ENCODE data around the gene HIVEP3.

The HIVEP3 gene

DNA sequence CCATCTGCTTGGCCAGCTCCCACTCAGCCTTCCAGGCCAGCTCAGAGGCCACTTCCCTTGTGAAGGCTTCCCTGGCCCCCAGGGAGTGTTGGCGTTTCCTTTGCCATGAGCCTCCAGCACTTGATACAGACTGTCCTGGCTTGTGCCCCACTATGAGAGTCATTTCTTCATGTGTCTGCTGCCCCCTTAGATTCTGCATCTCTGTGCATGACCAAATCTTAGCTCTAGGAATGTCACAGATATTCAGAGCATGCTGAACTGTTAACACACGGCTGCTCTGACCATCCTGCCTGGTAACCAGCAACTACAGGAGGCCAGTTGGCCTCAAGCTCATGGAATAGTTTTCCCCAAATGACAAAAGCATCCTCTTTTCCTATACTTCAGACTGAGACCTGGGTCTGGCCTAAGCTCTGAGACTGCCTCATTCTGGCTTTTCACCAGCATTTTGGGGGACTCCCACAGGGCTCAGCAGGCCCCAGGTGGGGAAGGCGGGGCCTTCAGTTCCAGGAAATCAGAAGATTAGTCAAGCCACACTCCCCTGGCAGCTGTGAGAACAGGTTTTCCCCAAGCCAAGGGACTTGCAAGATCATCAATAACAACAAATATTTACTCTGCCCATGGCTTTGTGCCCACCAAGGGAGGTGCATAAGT is 251.6 kb downstream of the HIVEP3 start:
- H3K4me3 ChIP-seq (ENCODE audit: extremely low read depth, insufficient read depth, low read length, poor library complexity, severe bottlenecking), result no peak overlapping the region
- 68 to 83% methylated on average over 2 of the region's 3 CpGs for WGBS, 2 experiments (ENCODE audit: insufficient coverage in 2 of 2)
- H3K36me3 ChIP-seq (ENCODE audit: control insufficient read depth, insufficient read depth, low read length), result no peaks in the 10 kb centered on the region
- H3K9me3 ChIP-seq (ENCODE audit: control insufficient read depth, low read length), result no peaks in the 10 kb centered on the region
- no peak overlapping the region for H3K27ac ChIP-seq (ENCODE audit: low read depth, low read length, severe bottlenecking)
- peaks cover 47% of the 10 kb centered on the region for H3K4me1 ChIP-seq (ENCODE audit: control insufficient read depth, insufficient read depth, low read length, poor library complexity, severe bottlenecking)

- H3K9me3 ChIP-seq (ENCODE audit: control insufficient read depth, low read length), result no peaks in the 10 kb centered on the region
- H3K4me1 ChIP-seq (ENCODE audit: control insufficient read depth, insufficient read depth, low read length, poor library complexity, severe bottlenecking), result peaks cover 39% of the 10 kb centered on the region
- H3K36me3 ChIP-seq (ENCODE audit: control insufficient read depth, insufficient read depth, low read length), result no peaks in the 10 kb centered on the region
- no peak overlapping the region for H3K4me3 ChIP-seq (ENCODE audit: extremely low read depth, insufficient read depth, low read length, poor library complexity, severe bottlenecking)
- 89 to 92% methylated on average over 5 to 6 of the region's 6 CpGs for WGBS, 2 experiments (ENCODE audit: insufficient coverage in 2 of 2)
- H3K27ac ChIP-seq (ENCODE audit: low read depth, low read length, severe bottlenecking), result no peak overlapping the region
These were observed 252.5 kb downstream of the HIVEP3 start for GRCh38 chr1:41665962-41666917.

DNA sequence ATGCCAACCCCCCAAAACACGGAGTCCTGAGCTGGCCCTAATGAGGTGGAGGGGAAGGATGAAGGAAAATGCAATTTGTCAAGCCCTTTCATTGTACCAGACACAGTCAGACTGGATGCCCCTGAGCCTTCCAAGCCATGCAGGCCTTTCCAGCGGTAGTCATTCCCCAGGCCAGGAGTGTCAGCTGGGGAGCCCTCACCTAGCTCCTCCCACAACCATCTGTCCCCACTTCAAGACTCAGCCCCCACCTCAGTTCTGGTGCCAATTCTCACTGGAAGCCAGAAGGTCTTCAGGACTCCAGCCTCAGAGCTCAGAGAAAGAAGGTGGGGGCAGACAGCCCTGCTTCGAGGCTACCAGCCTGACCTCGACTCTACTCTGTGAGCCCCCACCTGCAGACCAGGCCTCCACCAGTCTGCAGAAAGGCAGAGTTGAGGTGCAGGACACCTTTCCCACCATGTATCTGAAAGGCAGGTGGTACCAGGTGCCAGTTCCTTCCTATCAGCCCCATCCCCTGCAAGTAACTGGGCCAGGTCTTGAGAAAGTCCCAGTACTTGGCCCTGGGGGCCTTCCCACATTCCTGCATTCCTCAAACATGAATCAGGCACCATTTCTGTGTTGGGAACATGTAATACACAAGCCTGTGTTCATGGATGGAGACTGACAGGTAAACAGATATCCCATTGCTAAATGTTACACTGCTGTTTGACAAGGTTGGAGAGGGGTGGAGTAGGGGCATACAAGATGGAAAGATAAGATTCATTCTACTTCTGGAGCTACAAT is 253.7 kb downstream of the HIVEP3 start:
- H3K4me3 ChIP-seq (ENCODE audit: extremely low read depth, insufficient read depth, low read length, poor library complexity, severe bottlenecking), result no peak overlapping the region
- peak overlapping the region; percentile 52 for H3K27ac ChIP-seq (ENCODE audit: low read depth, low read length, severe bottlenecking)
- peaks cover 27% of the 10 kb centered on the region for H3K4me1 ChIP-seq (ENCODE audit: control insufficient read depth, insufficient read depth, low read length, poor library complexity, severe bottlenecking)
- WGBS, 2 experiments (ENCODE audit: insufficient coverage in 2 of 2), result 93 to 100% methylated on average over 2 to 3 of the region's 4 CpGs
- no peaks in the 10 kb centered on the region for H3K36me3 ChIP-seq (ENCODE audit: control insufficient read depth, insufficient read depth, low read length)
- H3K9me3 ChIP-seq (ENCODE audit: control insufficient read depth, low read length), result no peaks in the 10 kb centered on the region

GRCh38 chr1:41663671-41664400 is 254.9 kb downstream of the HIVEP3 start:
- Histone ChIP-seq H3K9me3 (ENCODE audit: control insufficient read depth, low read length) (no peaks in the 10 kb centered on the region), H3K4me3 (ENCODE audit: extremely low read depth, insufficient read depth, low read length, poor library complexity, severe bottlenecking) (no peak overlapping the region), H3K36me3 (ENCODE audit: control insufficient read depth, insufficient read depth, low read length) (no peaks in the 10 kb centered on the region), H3K4me1 (ENCODE audit: control insufficient read depth, insufficient read depth, low read length, poor library complexity, severe bottlenecking) (peaks cover 24% of the 10 kb centered on the region), H3K27ac (ENCODE audit: low read depth, low read length, severe bottlenecking) (no peak overlapping the region)
- 86 to 94% methylated on average over 3 to 4 of the region's 5 CpGs for WGBS, 2 experiments (ENCODE audit: insufficient coverage in 2 of 2)

GRCh38 chr1:41662765-41663437 is 255.8 kb downstream of the HIVEP3 start:
- 5 to 8% methylated on average over 21 to 25 of the region's 27 CpGs for WGBS, 2 experiments (ENCODE audit: insufficient coverage in 2 of 2)
- H3K4me3 ChIP-seq (ENCODE audit: extremely low read depth, insufficient read depth, low read length, poor library complexity, severe bottlenecking), result peak overlapping the region; percentile 52
- peak overlapping the region; percentile 71 for H3K27ac ChIP-seq (ENCODE audit: low read depth, low read length, severe bottlenecking)
- peaks cover 32% of the 10 kb centered on the region for H3K4me1 ChIP-seq (ENCODE audit: control insufficient read depth, insufficient read depth, low read length, poor library complexity, severe bottlenecking)
- H3K36me3 ChIP-seq (ENCODE audit: control insufficient read depth, insufficient read depth, low read length), result no peaks in the 10 kb centered on the region
- H3K9me3 ChIP-seq (ENCODE audit: control insufficient read depth, low read length), result no peaks in the 10 kb centered on the region

DNA sequence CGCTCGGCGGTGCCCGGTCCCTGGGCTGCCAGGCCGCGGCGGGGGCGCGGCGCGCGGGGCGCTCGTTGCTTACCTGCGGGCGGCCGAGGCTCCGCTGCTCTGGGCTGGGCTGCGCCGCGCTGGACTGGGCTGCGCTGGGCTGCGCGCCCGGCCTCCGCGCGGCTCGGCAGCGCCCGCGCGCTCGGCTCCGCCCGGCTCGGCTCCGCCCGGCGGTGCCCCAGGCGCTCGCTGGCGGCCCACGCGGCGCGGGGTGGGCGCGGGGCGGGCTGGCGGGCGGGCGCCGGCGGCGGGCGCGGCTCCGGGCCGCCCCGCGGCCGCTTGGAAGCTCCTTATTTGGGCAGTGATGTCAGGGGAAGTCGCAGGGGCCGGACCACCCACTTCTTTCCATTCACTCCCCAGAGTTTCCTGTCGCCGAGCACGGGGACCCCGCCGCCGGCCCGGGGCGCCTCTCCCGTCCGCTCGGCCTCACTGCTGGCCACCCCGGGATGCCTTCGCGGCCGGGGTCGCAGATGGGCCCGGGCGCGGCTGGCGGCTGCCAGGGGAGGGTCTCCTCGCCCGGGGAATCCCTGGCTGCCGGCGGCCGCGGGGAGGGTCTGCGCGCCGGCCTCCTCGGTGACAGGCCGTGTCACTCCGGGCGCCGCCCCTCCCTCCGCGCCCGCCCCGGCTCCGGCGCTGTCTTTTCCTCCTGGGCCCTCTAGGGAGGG is 256.5 kb downstream of the HIVEP3 start:
- Histone ChIP-seq H3K9me3 (ENCODE audit: control insufficient read depth, low read length) (no peaks in the 10 kb centered on the region), H3K36me3 (ENCODE audit: control insufficient read depth, insufficient read depth, low read length) (no peaks in the 10 kb centered on the region), H3K4me3 (ENCODE audit: extremely low read depth, insufficient read depth, low read length, poor library complexity, severe bottlenecking) (peak overlapping the region; percentile 52), H3K27ac (ENCODE audit: low read depth, low read length, severe bottlenecking) (peak overlapping the region; percentile 71), H3K4me1 (ENCODE audit: control insufficient read depth, insufficient read depth, low read length, poor library complexity, severe bottlenecking) (peaks cover 27% of the 10 kb centered on the region)
- WGBS, 2 experiments (ENCODE audit: insufficient coverage in 2 of 2), result 0% methylated on average over 47 to 69 of the region's 105 CpGs

DNA sequence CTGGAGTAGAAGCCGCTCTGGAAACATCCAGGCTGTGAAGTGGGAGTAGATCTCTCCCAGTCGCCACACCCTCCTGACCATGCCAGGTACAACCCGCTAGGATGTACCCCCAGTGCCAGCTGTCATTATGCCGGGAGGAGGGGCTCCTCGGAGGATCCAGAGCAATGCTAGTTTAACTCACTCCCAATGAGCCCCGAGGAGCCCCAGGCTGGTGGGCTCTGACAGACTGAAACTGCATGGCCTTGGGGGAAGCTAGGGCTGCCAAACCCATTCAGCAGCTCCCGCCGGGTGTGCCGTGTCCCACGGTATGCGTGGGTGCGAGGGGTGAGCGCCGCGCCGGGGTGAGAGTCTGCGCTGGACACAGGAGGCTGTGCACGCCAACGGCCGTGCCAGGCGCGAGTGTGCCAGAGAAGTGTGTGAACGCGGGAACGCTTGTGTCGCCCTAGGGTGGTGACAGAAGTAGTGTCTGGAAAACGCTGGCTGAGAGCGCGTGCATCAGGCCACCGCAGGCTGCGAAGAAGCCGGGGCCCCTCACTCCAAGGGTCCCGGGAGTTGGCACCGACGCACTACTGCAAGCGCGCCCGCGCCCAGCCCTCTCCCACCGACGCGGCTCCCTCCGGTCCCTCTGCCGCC is 257.2 kb downstream of the HIVEP3 start:
- Histone ChIP-seq H3K27ac (ENCODE audit: low read depth, low read length, severe bottlenecking) (no peak overlapping the region), H3K9me3 (ENCODE audit: control insufficient read depth, low read length) (no peaks in the 10 kb centered on the region), H3K36me3 (ENCODE audit: control insufficient read depth, insufficient read depth, low read length) (no peaks in the 10 kb centered on the region), H3K4me3 (ENCODE audit: extremely low read depth, insufficient read depth, low read length, poor library complexity, severe bottlenecking) (peak overlapping the region; percentile 32), H3K4me1 (ENCODE audit: control insufficient read depth, insufficient read depth, low read length, poor library complexity, severe bottlenecking) (peaks cover 27% of the 10 kb centered on the region)
- 7 to 9% methylated on average over 40 to 44 of the region's 44 CpGs for WGBS, 2 experiments (ENCODE audit: insufficient coverage in 2 of 2)

DNA sequence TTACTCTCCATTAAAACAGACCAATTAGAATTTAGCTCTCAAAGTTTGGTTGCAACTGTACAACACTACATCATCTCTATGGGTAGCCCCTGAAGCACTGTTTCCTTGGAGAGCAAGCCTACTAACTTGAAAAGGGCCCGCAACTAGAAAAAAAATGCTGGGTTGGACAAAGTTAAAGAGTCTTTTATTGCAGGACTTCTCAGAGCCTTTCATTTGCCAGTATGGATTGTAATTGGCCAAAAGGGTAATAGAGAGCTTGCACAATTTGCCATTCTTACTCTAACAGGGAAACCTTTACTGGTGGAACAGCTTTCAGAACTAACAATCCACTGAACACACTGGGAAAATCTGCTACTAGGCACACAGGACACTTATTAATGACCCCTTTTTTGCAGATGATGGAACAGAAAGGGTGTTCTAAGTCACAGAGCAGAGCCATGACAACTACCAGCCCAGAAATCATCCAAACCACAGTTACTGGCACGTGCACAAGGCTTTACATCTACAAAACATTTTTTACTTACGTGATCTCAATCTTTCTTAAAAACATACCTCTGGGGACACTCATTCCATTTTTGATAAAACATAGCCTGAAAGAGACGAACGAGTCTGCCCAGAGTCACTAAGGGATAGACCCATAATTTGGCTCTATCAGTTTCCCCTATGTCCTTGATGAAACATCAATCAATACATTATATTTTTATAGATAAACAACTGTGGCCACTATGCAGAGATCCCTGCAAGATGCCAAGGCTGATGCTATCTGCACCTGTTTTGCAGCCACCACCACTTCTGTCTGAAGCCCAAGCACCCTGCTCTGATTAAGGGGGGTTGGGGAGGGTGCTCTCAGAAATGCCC is 257.9 kb downstream of the HIVEP3 start:
- Histone ChIP-seq H3K4me3 (ENCODE audit: extremely low read depth, insufficient read depth, low read length, poor library complexity, severe bottlenecking) (no peak overlapping the region), H3K27ac (ENCODE audit: low read depth, low read length, severe bottlenecking) (no peak overlapping the region), H3K36me3 (ENCODE audit: control insufficient read depth, insufficient read depth, low read length) (no peaks in the 10 kb centered on the region), H3K9me3 (ENCODE audit: control insufficient read depth, low read length) (no peaks in the 10 kb centered on the region), H3K4me1 (ENCODE audit: control insufficient read depth, insufficient read depth, low read length, poor library complexity, severe bottlenecking) (peaks cover 30% of the 10 kb centered on the region)
- 84 to 89% methylated on average over 5 of the region's 5 CpGs for WGBS, 2 experiments (ENCODE audit: insufficient coverage in 2 of 2)
